HT-29 (cell line): ENCODE data around the gene BIRC5. TPM values are rescaled to one million over a fixed set of nuclear protein-coding genes. Genes with fewer than 3 reads are reported as not detected.

Experiments
- DNase-seq: peaks from one replicate; pipeline ENCODE4 v3.0.0-alpha.2; 2015; ENCODE audit warnings: low spot score
- total RNA-seq: library from RNA; depleted of rRNA; stranded (reverse); fragments of >200 nt; shearing (Covaris generic); gene quantifications from 2 replicates; pipeline ENCODE4 v1.2.3, GENCODE V29; 2014

BIRC5 gene
- total RNA-seq, 1 experiment from 2014 or later = 114 TPM

DNA sequence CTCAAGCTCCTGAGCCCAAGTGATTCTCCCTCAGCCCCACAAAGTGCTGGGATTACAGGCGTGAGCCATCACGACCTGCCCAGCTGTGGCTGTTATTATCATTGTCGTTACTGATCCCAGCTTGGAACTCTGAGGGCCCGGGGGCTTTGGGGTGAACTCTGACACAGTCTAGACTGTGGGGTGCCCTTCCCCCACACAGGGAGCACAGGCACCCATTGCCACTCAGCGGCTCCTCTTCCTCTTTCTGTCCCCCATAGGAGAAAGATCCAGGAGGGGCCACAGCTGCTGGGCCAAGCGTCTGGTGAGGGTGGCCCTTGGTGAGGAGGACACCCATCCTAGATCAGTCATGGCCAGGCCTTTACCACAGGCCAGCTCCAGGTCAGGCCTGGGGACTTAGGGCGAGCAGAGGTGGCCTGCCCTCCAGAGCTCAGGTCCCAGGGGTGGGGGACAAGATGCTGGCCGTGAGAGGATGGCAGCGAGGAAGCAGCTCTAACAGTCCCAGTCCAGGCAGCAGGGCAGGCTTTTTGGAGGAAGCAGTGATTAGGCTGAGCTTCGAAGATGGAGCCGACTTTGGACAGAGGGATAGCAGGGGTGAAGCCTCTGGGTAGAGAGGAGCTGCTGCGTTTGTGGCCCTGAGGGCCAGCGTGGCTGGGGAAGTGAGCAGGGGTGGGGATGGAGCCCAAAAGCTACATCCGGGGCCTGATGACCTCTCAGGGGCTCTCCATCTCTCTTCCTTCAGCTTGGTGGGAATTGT lies 42.1 kb downstream of the BIRC5 start:
- no peak for DNase-seq

DNA sequence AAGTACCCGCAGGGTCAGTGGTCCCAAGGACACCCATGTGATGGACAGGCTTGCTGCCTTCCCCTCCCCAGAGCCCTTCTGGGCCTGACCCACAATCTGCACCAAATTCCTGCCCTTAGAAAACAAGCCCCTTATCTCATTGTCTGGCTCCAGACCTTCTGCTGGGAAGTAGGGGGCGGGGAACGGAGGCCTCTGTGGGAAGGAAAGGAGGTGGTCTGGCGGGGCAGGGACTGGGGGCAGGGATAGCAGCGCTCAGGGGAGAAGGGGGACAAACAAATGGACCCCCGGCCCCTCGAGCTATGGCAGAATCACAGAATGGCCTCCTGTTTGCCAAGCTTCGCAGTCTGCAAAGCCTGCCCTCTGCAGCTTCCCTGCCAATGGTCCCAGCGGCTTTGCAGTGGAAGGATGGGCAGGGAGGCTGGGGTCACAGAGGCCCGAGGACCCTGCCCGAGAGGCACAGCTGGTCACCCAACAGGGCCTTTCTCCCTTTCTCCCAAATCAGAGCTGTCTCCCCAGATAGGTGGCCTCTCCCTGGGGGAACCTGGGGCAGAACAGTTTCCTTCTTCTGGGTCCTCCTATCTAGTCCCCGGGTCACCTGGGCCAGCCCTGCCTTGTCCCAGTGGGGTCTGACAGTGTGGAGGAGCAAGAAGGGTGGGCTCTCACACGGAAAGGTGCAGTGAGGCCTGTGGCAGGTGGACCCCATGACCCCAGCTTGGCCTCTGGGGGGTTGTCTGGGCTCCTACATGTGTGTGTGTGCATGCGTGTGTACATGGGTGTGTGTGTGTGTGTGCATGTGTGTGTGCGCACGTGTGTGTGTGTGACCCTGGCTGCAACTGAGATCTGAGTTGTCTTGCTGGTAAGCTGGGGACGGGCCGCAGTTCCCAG lies 42.9 kb downstream of the BIRC5 start:
- no peak for DNase-seq

DNA sequence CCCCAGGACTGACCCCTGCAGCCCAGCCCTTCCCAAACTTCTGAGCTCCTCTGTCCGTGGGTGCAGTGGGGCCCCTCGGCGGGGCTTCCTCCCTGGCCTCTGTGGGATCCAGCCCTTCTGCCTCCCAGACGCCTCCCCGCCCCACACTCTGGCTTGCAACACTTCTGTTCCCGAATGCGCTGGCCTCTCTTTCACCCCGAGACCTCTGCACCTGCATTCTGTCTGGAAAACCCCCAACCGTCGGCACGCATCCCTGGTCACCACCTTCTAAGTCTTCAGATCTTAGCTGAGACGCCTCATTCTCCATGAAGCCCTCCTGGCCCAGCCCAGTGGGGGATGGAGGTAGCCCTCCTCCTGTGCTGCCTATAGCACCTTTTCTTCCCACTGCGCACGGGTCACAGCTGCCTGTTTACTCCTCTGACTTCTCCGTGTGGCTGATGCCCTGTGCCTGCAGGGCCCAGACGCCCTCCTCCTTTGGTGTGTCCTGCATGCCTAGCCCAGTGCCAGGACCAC lies 43.8 kb downstream of the BIRC5 start:
- no peak for DNase-seq

DNA sequence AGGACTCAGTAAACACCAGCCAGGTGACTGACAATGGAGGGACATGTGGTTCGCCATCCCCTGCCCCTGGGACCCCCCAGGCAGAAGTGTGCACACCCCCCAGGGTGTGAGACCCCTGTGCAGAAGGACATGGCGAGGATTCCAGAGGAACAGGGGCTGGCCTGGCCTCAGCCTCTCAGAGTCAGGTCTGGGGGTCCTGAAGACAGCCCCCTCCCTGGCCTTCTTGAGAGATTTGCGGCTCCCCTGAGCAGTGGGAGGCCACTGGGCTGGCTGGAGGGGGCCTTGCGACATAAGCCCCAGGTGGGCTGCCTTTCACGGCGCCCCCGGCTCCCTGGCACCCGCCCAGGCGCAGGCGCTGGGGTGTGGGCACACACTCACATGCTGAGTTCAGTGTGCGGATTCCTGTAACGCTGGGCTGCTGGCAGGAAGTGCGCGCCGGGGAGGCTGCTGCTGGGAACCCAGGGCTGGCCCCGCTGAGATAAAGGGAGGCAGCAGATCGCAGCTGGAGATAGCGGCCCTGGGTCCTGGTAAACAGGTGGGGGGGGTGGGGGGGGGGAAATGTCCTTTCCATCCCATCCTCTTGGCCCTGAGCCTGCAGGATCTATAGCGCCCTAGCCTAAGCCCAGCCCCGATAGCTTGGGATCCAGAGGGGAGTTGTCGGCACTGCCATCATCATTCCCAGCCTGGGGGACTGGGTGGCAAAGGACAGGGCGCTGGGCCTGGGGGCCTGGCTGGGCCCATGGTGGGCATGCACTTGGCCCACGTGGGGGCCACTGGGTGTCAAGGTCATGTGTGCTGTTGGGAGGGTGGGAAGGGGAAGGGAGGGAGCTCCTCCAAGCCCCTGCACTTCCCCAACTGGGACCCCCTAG lies 44.5 kb downstream of the BIRC5 start:
- DNase-seq = no peak

DNA sequence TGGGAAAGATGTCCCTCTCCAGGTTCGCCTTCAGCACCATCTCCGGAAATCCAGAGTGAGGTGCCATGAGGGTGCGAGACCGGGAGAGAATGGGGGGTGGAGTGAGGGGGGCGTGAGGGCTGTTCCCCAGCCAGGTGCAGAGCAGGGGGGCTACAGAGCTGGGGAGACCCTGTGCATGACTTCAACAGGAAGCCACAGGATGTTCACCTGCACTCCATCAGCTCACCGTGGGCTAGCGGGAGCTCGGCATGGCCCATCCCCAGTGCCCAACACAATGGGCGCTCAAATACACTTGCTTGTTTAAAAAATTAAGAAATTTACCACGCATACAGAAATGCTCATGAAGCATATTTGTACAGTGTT lies 45.1 kb downstream of the BIRC5 start:
- DNase-seq = no peak

DNA sequence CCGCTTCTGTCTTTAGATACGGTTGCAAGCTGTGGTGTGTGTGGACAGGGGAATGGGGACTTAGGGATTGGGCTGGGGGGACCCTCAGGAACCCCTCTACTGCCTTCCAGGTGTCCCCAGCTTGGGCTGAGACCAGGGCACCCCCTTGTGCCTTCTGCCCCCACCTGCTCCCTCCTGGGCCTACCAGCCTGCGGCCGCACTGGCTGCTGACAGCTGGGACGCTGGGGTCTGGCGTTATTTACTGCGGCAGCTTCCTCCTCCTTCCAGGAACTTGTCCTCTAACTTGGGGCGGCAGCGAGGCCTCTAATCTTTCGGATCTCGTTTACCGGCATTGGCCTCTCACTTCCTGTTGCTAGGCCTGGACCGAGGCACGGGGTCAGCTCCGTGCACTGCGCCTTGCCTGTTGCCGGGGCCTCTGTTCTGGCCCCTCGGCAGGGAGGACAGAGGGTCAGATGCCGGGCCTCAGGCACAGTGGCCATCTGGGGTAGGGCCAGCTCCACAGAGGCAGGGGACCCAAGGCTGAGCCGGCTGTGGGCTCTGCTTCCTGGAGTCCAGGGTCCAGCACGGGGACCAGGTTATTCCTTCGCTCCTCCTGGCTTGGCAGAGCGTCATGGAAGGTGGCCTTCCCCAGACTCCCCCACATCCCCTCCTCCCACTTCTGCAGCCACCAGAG lies 49.1 kb downstream of the BIRC5 start:
- peak; percentile 51 for DNase-seq

DNA sequence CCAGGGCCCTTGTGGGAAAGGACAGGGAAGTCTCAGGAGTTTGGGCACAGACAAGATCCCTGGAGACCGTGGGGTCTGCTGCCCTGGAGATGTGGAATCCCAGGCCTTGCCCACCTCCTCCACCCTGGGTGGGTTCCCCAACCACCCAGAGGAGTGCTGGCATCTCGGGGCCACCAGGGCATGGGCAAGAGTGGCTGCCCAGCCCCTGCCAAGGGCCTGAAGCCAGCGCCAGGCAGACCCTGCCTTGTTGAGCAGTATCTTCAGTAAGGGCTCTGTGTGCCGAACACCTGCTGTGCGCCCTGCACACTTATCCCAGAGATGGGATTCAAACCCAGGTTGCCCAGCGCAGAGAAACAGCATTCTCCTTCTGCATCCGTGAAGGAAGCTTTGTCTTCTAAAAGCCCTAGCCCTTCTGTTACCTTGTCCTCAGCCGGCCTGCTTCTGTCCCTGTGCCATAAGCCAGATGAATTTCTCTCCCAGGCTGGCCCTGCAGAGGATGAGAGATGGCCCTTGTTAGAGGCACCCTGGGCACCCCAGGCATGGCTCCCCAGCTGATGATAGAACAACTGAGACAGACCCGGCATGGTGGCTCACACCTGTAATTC lies 49.8 kb downstream of the BIRC5 start:
- DNase-seq = no peak

DNA sequence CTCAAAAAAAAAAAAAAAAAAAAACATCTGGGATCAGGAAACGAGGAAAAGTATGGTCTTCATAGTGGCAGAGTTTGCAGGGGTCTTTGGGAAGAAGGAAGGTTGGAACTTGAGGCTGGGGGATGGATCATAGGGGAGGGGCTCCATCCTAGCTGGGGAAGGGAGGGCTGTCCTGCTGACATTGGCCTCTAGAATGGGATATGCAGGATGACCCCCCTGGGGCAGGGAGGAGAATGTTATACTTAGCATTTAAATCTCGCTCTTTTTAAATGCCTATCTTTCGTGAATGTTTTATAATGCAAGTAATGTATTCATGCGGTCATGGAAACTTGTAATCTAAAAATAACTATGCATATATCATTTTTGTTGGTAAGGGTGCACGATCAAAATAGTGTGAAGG lies 50.5 kb downstream of the BIRC5 start:
- no peak for DNase-seq

DNA sequence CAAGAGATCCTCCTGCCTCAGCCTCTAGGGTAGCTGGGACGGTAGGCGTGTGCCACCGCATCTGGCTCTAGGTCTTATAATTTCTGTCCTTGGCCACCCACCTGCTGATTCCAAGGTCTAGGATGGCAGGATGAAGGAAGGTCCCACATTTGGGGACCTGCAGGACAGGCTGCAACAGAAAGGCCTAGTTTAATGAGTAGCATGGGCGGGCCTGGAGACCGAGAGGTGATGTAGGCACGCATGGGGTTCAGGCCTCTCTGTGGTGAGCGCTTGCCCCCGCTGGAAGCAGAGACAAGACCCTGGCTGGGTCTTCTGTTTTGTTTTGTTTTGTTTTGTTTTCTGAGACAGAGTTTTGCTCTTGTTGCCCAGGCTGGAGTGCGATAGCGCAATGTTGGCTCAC lies 51.1 kb downstream of the BIRC5 start:
- no peak for DNase-seq

DNA sequence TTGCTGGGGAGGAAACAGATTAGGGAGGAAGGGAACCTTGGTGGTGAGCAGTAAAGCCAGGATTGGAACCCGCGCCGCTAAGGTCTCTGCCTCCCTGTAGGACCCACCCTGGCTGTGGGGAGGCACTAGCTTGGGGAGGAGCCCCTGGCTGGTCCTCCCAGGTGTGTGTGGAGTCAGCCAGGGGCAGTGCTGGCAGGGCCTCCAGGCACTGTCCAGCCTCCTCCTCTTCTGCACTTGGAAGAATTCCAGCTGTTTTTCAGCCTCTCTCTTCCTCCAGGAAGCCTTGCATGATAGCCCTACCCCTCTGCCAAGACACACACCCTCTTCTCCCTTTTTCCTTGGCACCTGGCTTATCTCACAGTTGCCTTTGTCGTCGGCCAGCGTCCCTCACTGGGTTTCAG lies 52.2 kb downstream of the BIRC5 start:
- no peak for DNase-seq

DNA sequence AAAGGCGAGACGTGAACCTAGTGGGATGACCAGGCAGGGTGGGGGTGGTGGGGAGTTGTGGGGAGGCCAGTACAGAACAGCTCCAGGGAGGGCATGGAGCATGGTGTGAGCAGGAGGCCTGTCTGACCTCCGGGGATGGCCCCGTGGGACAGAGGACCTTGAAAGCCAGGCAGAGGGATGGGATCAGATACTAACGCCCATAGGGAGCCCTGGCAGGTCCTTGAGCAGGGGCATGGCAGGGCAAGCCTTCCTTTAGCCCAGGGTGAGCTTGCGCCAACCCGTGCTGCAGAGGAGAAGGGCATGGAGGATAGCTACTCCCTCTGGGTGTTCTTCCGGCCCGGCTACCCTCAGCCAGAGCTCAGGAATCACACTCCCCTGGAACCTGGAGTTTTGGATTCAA lies 52.7 kb downstream of the BIRC5 start:
- no peak for DNase-seq

DNA sequence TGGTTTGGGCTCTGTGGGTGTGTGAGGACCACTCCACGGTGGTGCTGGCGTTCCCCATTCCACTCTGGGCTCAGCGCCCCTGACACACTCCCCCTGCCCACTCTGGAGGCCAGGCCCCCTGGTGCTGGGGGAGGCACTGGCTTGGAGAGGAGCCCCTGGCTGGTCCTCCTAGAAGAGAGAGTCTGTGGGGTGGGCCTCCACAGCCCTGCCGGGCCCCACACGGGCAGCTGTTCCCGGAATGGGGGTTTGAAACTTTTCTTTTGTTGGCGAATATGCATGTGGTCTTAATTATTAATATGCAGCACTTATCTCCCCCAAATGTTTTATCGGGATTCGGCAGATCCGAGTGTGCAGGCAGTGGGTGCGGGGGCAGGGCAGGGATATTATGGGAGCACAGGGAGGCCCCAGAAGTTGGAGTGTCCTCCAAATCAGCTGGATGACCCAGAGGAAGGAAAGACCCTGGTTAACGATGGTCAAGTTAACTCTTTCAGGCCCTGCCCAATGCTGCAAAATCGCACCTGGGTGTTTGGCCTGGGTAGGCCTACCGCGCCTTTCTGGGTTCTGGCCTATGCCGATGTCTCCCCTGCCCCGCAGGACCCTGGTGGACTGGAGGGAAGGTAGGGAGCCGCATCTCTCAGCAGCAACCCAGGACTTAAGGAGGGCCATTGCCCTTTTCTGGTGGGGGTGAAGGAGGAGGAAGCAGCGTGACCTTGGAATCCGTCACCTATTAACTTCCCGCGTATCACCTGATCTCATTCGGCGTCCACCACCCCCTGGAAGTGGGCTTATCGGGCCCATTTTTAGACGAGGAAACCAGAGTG lies 53.4 kb downstream of the BIRC5 start:
- DNase-seq = no peak

DNA sequence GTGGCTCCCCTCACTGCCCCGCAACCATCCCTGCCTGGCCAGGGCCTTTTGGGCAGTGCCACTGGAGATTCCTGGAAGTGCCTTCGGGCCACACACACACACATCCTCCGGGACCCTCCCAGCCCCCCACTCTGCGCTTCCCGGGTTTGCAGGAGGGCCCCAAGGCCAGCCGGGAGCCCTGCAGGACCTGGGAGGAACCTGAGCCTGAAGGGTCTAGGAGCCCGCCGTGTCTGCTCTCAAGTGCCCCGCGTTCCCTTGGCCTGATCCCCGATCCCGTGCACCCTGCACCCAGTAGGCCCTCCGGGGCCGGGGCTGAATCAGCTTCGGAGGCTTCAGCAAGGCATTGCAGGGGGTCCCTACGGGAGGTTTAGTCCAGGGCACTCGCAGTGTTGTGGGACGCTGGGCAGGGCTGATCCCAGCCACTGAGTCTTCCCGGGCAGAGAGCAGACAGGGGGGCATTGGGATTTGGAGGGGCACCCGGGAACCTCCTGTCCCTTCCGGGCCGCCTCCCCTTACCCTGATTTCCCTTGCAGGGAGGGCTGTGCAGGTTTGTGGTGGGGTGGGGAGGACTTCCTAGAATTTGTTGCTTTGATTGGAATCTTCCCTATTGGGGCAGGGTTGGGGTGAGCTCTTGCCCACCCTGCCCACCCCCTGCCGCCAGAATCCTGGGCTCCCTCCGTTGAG lies 54.3 kb downstream of the BIRC5 start:
- no peak for DNase-seq

DNA sequence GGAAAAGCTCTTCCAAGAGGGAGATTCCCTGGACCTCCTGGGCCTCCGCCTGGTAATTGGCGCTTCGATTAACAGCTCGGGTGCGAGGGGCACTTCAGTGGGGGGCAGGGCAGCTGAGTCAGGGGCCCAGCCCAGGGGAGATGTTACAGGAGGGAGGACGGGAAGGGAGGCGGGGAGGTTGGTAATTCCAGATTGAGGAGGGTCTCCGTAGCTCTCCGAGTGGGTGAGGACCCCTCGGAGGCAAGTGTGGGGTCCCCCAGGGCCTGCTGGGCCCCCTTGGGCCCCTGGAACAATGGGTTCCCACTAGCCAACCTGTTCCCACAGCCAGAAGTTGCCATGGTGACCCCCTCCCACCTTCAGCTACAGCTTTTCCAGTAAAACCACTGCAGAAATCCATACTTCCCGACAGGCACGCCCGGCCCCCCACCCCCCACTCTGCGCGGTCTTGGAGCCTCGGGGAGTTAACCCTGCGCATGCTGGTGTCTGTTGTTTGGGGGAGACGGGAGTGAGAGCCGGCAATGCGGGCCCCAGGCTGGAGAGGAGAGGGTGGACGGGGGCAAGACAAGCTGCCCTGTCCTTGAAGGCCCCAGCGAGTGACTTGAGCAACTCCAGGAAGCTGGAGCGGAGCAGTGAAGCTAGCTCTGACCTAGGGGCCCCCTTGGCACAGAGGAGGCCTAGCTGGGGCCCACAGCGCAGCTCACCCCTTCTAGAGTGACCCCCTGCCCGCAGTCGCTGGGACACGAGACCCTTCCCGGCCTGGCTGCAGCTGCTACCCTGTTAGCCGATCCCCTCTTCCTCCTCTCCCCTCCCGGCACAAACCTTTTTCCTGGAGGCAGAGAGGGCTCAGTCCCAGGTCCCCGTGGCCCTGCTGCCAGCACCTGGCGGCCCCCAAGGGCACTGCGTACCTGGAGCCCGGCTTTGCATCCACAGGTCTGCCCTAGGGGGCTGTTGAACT lies 55.2 kb downstream of the BIRC5 start:
- DNase-seq = no peak

DNA sequence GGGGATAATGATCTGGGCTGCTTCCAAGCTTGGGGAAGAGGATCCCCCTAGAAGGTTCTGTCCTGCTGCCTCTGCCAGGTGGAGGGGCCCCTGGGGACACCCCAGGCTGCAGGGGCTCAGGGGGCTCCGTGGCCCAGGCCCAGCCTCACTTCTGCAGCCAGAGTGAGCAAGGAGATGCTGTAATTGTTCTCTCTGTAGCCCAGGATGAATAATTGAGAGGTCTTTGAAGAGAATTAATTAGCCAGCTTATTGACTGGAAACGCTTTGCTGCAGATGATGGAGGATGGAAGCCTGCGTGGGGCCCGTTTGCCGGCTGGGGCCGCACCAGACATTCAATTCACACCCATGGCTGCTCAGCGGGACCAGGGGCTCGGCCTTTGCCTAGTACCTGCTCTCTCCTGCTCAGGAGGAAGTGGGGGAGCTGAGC lies 55.9 kb downstream of the BIRC5 start:
- DNase-seq = no peak

DNA sequence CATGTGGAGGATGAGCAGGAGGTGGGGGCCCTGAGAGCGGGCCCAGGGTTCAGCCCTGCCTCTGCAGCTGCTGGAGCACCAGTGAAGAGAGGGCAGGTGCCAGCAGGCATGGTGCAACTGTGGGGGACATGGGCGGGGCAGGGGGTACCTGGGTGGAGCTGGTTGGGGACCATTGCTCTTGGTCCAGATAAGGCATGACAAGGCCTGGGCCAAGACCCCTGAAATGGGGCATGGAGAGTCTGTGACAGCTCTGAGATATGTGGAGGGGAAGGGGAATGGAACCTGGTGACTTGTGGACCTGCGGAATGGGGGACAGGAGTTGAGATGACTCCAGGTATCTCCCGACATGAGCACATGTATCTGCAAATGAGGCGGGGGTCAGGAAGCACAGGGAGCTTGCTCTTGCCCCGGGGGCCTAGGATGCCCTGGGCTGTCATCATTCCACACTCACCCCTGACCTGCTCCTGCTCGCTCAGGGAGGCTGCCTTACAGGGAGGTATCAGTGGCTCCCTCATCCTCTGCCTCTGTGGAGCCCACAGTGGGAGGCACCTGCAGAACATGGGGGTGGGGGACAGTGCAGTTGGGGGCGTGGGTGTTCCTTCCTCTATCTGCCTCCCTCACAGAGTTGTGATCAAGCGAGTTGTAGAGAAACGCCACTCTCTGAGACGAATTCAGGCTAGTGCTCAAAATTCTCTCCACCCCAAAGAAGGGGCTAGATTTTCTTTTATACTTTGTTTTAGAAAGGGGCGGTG lies 57.5 kb downstream of the BIRC5 start:
- no peak for DNase-seq

DNA sequence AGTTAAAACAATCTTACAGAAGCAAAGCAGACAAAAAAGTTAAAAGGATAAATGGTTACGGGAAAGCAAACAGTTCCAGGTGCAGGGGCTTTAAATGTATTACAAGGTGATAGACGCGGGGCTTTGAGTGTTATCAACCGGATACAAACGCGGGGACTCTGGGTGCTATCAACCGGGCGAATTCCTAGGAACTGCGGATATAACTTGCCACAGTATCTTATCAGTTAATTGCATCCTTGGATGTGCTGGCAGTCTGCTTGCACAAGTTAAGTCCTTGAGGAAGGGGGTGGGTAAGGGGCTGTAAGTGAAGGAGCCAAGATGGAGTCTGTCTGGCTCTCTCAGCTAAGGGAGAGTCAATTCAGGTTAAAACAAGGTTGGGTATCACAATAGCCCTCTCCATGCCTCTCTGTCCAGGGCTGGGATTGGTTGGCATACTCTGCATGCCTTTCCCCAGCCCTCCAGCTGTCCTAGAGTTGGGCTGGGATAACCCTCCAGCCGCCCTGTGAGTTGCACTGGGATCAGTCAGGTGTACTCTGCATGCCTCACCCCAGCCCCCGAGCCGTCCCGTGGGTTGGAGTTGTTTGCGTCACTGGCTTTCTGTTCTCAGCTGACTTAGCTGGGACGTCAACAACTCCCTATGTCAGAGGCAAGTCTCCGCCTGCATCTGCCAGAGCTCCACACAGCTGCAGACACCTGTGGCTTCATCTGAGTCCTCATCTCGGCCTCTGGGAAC lies 58.3 kb downstream of the BIRC5 start:
- DNase-seq = no peak
